ENCODE results near the gene OR2T27.

The OR2T27 gene

DNA sequence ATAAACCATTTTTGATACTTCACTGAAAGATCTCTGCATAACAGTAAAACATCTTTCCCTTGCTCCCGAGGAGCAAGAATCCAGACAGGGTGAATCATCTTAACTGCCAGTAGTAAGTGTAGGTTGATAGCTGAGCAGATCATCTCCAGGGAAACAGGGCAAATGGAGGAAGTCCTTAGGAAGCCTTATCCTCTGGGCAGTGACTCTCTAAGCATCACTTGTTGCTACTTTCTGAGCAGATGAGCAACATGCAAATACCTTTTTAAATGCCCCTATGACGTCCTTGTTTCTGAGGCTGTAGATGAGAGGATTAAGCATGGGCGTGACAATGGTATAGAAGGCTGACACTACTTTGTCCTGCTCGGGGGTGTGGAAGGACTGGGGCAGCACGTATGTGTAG, 29.4 kb downstream of the OR2T27 start:
- DNase-seq (no peak), ATAC-seq (ENCODE audit: insufficient read depth, low read depth) (no peak)
- Histone ChIP-seq H3K4me3 (ENCODE audit: low read depth in 1 of 2, low read length in 2 of 2) (no peak overlapping the region), H2AFZ (ENCODE audit: low read depth, low read length) (no peak overlapping the region), H3K4me1 (ENCODE audit: insufficient read depth, low read length) (no peaks in the 10 kb centered on the region), H3K79me2 (ENCODE audit: insufficient read depth, low read length) (no peaks in the 10 kb centered on the region), H4K20me1 (ENCODE audit: insufficient read depth, low read length) (no peaks in the 10 kb centered on the region), H3K36me3 (ENCODE audit: insufficient read depth, low read length) (no peaks in the 10 kb centered on the region), H3K27ac (ENCODE audit: low read length) (no peak overlapping the region), H3K9ac (ENCODE audit: low read depth, low read length) (no peak overlapping the region), H3K4me2 (ENCODE audit: insufficient read depth, low read length) (no peak overlapping the region), H3K9me3 (ENCODE audit: insufficient read depth, low read length, severe bottlenecking) (no peaks in the 10 kb centered on the region), H3K27me3 (ENCODE audit: insufficient read depth, low read length, poor library complexity) (no peaks in the 10 kb centered on the region)
- no peak for TF ChIP-seq EZH2 (IDR thresholded peaks at IDR 0.05; ENCODE audit: borderline replicate concordance, low read depth, low read length, severe bottlenecking)
- TF ChIP-seq, protein P1, sequence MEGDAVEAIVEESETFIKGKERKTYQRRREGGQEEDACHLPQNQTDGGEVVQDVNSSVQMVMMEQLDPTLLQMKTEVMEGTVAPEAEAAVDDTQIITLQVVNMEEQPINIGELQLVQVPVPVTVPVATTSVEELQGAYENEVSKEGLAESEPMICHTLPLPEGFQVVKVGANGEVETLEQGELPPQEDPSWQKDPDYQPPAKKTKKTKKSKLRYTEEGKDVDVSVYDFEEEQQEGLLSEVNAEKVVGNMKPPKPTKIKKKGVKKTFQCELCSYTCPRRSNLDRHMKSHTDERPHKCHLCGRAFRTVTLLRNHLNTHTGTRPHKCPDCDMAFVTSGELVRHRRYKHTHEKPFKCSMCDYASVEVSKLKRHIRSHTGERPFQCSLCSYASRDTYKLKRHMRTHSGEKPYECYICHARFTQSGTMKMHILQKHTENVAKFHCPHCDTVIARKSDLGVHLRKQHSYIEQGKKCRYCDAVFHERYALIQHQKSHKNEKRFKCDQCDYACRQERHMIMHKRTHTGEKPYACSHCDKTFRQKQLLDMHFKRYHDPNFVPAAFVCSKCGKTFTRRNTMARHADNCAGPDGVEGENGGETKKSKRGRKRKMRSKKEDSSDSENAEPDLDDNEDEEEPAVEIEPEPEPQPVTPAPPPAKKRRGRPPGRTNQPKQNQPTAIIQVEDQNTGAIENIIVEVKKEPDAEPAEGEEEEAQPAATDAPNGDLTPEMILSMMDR (IDR thresholded peaks at IDR 0.05; ENCODE audit: borderline replicate concordance, extremely low read depth, low read length, poor library complexity, severe bottlenecking), result no peak

DNA sequence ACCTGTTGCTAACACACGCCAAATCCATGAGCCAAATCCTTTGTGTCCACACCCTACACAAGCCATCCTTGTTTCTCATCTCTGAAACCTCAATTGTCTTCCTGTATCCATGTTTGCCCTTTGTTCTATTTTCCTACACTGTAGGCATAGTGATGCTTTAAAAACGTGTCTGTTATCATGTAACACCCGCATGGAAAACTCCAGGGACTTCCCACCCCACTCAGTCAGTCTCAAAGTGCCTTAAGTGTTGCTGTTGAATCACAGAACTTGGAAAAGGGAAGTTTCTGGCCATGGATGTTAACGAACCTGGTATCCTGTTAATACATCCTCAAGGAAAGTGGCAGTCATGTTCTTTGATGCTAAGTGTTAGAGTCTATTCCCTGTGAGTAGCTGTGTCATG, 30.2 kb downstream of the OR2T27 start:
- ATAC-seq (ENCODE audit: insufficient read depth, low read depth) (no peak), DNase-seq (no peak)
- no peaks in the 10 kb centered on the region for H3K9me3 ChIP-seq (ENCODE audit: insufficient read depth, low read length, severe bottlenecking)
- no peaks in the 10 kb centered on the region for H3K27me3 ChIP-seq (ENCODE audit: insufficient read depth, low read length, poor library complexity)
- no peaks in the 10 kb centered on the region for H4K20me1 ChIP-seq (ENCODE audit: insufficient read depth, low read length)
- H3K4me2 ChIP-seq (ENCODE audit: insufficient read depth, low read length), result no peak overlapping the region
- H3K4me3 ChIP-seq (ENCODE audit: low read depth in 1 of 2, low read length in 2 of 2), result no peak overlapping the region
- H3K79me2 ChIP-seq (ENCODE audit: insufficient read depth, low read length), result no peaks in the 10 kb centered on the region
- no peak overlapping the region for H3K9ac ChIP-seq (ENCODE audit: low read depth, low read length)
- no peak overlapping the region for H3K27ac ChIP-seq (ENCODE audit: low read length)
- H3K36me3 ChIP-seq (ENCODE audit: insufficient read depth, low read length), result no peaks in the 10 kb centered on the region
- no peaks in the 10 kb centered on the region for H3K4me1 ChIP-seq (ENCODE audit: insufficient read depth, low read length)
- TF ChIP-seq EZH2 (IDR thresholded peaks at IDR 0.05; ENCODE audit: borderline replicate concordance, low read depth, low read length, severe bottlenecking), result no peak
- TF ChIP-seq, protein P1 (IDR thresholded peaks at IDR 0.05; ENCODE audit: borderline replicate concordance, extremely low read depth, low read length, poor library complexity, severe bottlenecking), result no peak
- no peak overlapping the region for H2AFZ ChIP-seq (ENCODE audit: low read depth, low read length)

DNA sequence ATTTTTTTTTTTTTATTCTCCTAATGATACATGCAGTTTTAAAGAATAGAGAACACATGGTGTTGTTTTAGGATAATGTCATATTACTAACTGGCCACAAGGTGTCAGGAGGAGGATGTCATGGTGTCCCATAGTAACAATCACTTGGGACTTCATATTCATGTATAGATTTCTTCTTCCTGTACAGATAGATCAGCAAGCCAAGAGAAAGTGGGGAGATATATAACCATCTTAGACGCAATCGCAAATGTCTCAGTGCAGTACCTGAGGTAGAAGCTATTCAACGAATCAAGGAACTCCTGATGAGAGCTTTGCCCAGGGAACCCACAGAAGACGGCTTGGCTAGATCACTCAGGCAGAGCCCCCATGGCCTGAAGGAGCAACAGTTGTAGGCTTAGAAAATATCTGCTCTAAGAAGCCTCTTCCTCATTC, 32.7 kb downstream of the OR2T27 start:
- H2AFZ ChIP-seq (ENCODE audit: low read depth, low read length), result no peak overlapping the region
- no peaks in the 10 kb centered on the region for H3K36me3 ChIP-seq (ENCODE audit: insufficient read depth, low read length)
- H3K4me3 ChIP-seq (ENCODE audit: low read depth in 1 of 2, low read length in 2 of 2), result no peak overlapping the region
- no peaks in the 10 kb centered on the region for H4K20me1 ChIP-seq (ENCODE audit: insufficient read depth, low read length)
- no peaks in the 10 kb centered on the region for H3K9me3 ChIP-seq (ENCODE audit: insufficient read depth, low read length, severe bottlenecking)
- H3K27me3 ChIP-seq (ENCODE audit: insufficient read depth, low read length, poor library complexity), result no peaks in the 10 kb centered on the region
- ATAC-seq (ENCODE audit: insufficient read depth, low read depth) (peak; percentile 80), DNase-seq (peak; percentile 4)
- H3K4me1 ChIP-seq (ENCODE audit: insufficient read depth, low read length), result no peaks in the 10 kb centered on the region
- H3K4me2 ChIP-seq (ENCODE audit: insufficient read depth, low read length), result no peak overlapping the region
- TF ChIP-seq, protein P1 (IDR thresholded peaks at IDR 0.05; ENCODE audit: borderline replicate concordance, extremely low read depth, low read length, poor library complexity, severe bottlenecking), result peak; percentile 58
- TF ChIP-seq EZH2 (IDR thresholded peaks at IDR 0.05; ENCODE audit: borderline replicate concordance, low read depth, low read length, severe bottlenecking), result no peak
- no peak overlapping the region for H3K9ac ChIP-seq (ENCODE audit: low read depth, low read length)
- no peak overlapping the region for H3K27ac ChIP-seq (ENCODE audit: low read length)
- no peaks in the 10 kb centered on the region for H3K79me2 ChIP-seq (ENCODE audit: insufficient read depth, low read length)

DNA sequence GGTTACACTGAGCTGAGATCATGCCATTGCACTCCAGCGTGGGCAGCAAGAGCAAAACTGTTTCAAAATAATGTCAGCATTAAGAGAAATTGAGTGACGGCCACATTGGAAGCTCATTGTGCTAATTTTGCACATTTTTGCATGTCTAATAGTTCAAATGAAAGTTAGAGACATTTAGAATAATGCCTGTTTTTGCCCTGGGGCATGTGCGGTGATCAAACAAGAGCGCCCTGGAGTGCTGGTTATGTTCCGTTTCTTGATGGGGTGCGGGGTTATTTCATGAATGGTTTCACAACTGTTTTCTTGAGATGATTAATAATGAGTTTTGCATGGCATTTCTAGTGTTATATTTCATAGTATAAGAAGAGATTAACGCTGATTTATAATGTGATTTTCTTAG, 33.6 kb downstream of the OR2T27 start:
- no peak overlapping the region for H2AFZ ChIP-seq (ENCODE audit: low read depth, low read length)
- no peaks in the 10 kb centered on the region for H3K79me2 ChIP-seq (ENCODE audit: insufficient read depth, low read length)
- H4K20me1 ChIP-seq (ENCODE audit: insufficient read depth, low read length), result no peaks in the 10 kb centered on the region
- no peaks in the 10 kb centered on the region for H3K36me3 ChIP-seq (ENCODE audit: insufficient read depth, low read length)
- H3K27ac ChIP-seq (ENCODE audit: low read length), result no peak overlapping the region
- H3K9ac ChIP-seq (ENCODE audit: low read depth, low read length), result no peak overlapping the region
- H3K9me3 ChIP-seq (ENCODE audit: insufficient read depth, low read length, severe bottlenecking), result no peaks in the 10 kb centered on the region
- no peak overlapping the region for H3K4me3 ChIP-seq (ENCODE audit: low read depth in 1 of 2, low read length in 2 of 2)
- H3K4me1 ChIP-seq (ENCODE audit: insufficient read depth, low read length), result no peaks in the 10 kb centered on the region
- DNase-seq (no peak), ATAC-seq (ENCODE audit: insufficient read depth, low read depth) (no peak)
- no peak overlapping the region for H3K4me2 ChIP-seq (ENCODE audit: insufficient read depth, low read length)
- TF ChIP-seq, protein P1 (IDR thresholded peaks at IDR 0.05; ENCODE audit: borderline replicate concordance, extremely low read depth, low read length, poor library complexity, severe bottlenecking), result no peak
- no peak for TF ChIP-seq EZH2 (IDR thresholded peaks at IDR 0.05; ENCODE audit: borderline replicate concordance, low read depth, low read length, severe bottlenecking)
- no peaks in the 10 kb centered on the region for H3K27me3 ChIP-seq (ENCODE audit: insufficient read depth, low read length, poor library complexity)

Data from DND-41 (cell line).